Lower lobe of right lung (tissue), 2 donors: Measurements from ENCODE around the gene ACHE. TPM values are rescaled to one million over a fixed set of nuclear protein-coding genes. Genes with fewer than 3 reads are reported as not detected.

Source experiments
- ATAC-seq, 2 donors: fragments of 200-7000 bp; cut with Tn5 transposase; one replicate each; pipeline ENCODE4 v1.9.1; 2020 to 2022; ENCODE audit warnings: mild to moderate bottlenecking in 2 of 2, moderate library complexity in 2 of 2
- DNase-seq: peaks from one replicate; pipeline ENCODE4 v3.0.0-alpha.2; 2020
- H3K27ac ChIP-seq: fragments of 200-600 bp; one replicate; pipeline ENCODE4 v1.8.0; 2022
- H3K27me3 ChIP-seq: fragments of 200-600 bp; one replicate; pipeline ENCODE4 v1.8.0; 2022; ENCODE audit warnings: low read depth
- H3K36me3 ChIP-seq: fragments of 200-600 bp; one replicate; pipeline ENCODE4 v1.8.0; 2022; ENCODE audit warnings: mild to moderate bottlenecking
- H3K4me1 ChIP-seq: fragments of 200-600 bp; one replicate; pipeline ENCODE4 v1.8.0; 2022
- H3K4me3 ChIP-seq: fragments of 200-600 bp; one replicate; pipeline ENCODE4 v1.8.0; 2022; ENCODE audit warnings: mild to moderate bottlenecking
- H3K9me3 ChIP-seq: fragments of 200-600 bp; one replicate; pipeline ENCODE4 v1.8.0; 2022
- intact Hi-C: fragments of 100-400 bp; cut with DNase I; formaldehyde crosslinking; loops from one replicate; pipeline ENCODE4 v1.11.0; 2022
- total RNA-seq: library from RNA; stranded (reverse); fragmentation: NEBNext Ultra II Directional; extraction: Animal tissue kit (Norgen Biotek cat#: 25700); gene quantifications from one replicate; pipeline ENCODE4 v1.2.1, GENCODE V29; 2021
- TF ChIP-seq, protein P1 (sequence below): fragments of 200-600 bp; IDR thresholded peaks from one replicate; pipeline ENCODE4 v1.8.0; 2022; ENCODE audit warnings: antibody characterized with exemption, mild to moderate bottlenecking
- donor health status: DM: no; HTN: yes; CAD: no; lungs with severe emphysema.

The ACHE gene
- total RNA-seq, 1 donor from 2014 or later: 0.97 TPM

DNA sequence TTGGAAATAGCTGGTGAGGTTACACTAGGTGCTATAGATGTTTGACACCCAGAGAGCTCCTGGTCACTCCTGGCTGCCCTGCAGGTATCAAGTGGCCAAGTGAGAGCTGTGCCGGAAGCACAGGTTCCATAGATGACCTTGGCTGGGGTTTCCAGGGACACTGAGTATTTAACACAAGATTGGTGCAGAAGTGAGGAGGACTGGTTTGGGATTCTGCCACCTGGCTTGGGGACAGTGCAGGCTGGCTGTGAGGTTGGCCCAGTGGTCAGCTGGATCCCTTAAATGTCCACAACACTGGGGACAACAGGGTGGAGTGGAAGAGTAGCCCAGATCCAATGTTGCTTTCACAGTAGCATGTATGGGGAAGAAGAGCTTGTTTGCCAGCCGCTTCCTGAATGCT, 5.3 kb upstream of the ACHE start:
- Histone ChIP-seq H3K36me3 (no peaks in the 10 kb centered on the region), H3K9me3 (no peaks in the 10 kb centered on the region), H3K4me1 (peaks cover 7% of the 10 kb centered on the region), H3K27me3 (peaks cover 43% of the 10 kb centered on the region), H3K4me3 (no peak overlapping the region), H3K27ac (no peak overlapping the region)
- TF ChIP-seq, protein P1, sequence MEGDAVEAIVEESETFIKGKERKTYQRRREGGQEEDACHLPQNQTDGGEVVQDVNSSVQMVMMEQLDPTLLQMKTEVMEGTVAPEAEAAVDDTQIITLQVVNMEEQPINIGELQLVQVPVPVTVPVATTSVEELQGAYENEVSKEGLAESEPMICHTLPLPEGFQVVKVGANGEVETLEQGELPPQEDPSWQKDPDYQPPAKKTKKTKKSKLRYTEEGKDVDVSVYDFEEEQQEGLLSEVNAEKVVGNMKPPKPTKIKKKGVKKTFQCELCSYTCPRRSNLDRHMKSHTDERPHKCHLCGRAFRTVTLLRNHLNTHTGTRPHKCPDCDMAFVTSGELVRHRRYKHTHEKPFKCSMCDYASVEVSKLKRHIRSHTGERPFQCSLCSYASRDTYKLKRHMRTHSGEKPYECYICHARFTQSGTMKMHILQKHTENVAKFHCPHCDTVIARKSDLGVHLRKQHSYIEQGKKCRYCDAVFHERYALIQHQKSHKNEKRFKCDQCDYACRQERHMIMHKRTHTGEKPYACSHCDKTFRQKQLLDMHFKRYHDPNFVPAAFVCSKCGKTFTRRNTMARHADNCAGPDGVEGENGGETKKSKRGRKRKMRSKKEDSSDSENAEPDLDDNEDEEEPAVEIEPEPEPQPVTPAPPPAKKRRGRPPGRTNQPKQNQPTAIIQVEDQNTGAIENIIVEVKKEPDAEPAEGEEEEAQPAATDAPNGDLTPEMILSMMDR: no peak
- no peak for DNase-seq
- ATAC-seq: no peak
- intact Hi-C loops: no loop called here

DNA sequence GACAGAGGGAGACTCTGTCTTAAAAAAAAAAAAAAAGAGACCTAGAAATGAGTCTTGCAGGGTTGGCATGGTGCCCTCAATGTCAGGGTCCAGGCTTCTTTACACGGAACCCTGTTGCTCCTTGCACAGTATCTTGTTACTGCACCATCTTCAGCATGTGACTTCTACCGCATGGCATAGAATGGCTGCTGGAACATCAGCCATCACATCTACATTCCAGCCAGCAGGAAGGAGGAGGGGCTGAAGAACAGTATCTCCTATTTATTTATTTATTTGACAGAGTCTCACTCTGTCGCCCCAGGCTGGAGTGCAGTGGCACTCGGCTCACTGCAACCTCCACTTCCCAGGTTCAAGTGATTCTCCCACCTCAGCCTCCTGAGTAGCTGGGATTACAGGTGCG, 3.7 kb upstream of the ACHE start:
- peaks cover 58% of the 10 kb centered on the region for H3K27me3 ChIP-seq
- TF ChIP-seq, protein P1: no peak
- peaks cover 22% of the 10 kb centered on the region for H3K4me1 ChIP-seq
- no peak overlapping the region for H3K27ac ChIP-seq
- H3K36me3 ChIP-seq: no peaks in the 10 kb centered on the region
- ATAC-seq (no peak), DNase-seq (no peak)
- intact Hi-C loops: loop anchor here (5.0 kb wide), 1 partner anchor 158 kb away; no protein-coding TSS in a partner anchor
- no peak overlapping the region for H3K4me3 ChIP-seq
- H3K9me3 ChIP-seq: no peaks in the 10 kb centered on the region

DNA sequence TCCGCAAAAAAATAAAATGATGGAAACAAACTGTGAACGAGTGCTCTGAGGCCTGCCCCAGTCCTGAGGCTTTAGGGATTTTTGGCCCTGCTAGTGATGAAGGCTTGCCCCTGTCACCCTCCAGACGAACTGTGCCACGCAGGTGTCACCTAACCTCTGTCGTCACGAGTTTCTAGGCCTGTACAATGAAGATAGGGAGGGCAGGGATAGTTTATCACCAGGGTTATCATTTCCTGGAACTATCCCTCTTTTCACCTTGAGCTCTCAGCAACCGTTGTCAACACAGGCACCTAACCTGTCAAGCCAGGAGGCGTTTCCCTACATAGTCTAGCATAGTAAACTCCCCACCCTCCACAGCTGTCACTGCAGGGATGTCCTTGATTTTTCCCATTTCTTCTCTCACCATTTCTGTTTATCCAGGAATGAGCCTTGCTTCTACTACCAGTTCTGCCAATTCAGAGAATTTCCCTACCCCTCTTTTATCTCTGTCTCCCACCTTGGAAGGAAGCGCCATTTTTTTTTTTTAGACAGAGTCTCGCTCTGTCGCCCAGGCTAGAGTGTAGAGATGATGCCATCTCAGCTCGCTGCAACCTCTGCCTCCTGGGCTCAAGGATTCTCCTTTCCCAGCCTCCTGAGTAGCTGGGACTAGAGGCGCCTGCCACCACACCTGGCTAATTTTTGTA, 2.2 kb upstream of the ACHE start:
- intact Hi-C loops: loop anchor here (5.0 kb wide), 1 partner anchor 159 kb away; no protein-coding TSS in a partner anchor
- Histone ChIP-seq H3K4me1 (peaks cover 23% of the 10 kb centered on the region), H3K36me3 (no peaks in the 10 kb centered on the region), H3K9me3 (no peaks in the 10 kb centered on the region), H3K4me3 (no peak overlapping the region), H3K27ac (no peak overlapping the region), H3K27me3 (peaks cover 64% of the 10 kb centered on the region)
- TF ChIP-seq, protein P1: no peak
- ATAC-seq (no peak), DNase-seq (no peak)

DNA sequence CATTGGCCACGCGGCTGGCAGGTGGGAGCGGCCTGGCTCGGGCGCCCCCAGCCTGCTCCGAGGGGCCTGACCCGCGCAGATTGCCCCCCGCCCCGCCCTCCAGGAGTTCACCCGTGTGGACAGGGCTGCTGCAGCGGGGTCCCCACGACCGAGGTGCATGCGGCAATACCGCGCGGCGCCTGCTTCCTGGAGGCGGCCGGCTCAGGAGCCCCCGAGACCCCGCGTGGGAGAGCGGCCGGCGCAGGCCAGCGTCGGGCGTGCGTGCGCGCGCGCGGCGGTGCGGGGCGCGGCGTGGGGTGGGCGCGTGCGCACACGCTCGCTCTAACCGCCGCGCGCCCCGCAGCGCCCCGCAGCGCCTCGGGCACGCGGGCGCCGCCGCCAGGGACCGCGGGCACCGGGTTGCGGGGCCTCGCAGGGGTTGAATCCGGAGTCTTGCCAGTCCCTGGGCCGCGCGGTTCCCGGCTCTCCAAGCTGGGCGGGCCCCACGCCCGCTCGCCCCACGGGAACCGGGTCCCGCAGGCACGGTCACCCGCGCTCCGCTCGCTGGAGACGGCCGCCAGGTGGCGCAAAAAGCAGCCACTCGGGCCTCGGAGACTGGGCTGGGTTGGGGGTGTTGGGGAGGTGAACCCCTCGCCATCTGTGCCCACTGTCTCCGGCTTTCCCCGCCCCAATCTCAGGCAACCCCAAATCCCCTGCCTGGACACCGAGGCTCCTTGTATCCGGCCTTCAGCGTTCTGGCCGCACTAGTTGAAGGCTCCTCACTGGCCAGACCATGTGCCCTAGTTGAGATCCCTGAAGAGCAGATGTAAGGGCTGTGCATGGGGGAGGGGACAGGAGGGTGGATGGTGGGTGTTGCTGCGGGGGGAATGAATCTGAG, 1.3 kb upstream of the ACHE start:
- Histone ChIP-seq H3K4me3 (peak overlapping the region; percentile 58), H3K27ac (no peak overlapping the region), H3K36me3 (no peaks in the 10 kb centered on the region), H3K27me3 (peaks cover 61% of the 10 kb centered on the region), H3K4me1 (peaks cover 23% of the 10 kb centered on the region), H3K9me3 (no peaks in the 10 kb centered on the region)
- intact Hi-C loops: loop anchor here (5.0 kb wide), 1 partner anchor 160 kb away; no protein-coding TSS in a partner anchor
- ATAC-seq (peak; percentile 15 to 61), DNase-seq (no peak)
- TF ChIP-seq, protein P1: peak; percentile 75

DNA sequence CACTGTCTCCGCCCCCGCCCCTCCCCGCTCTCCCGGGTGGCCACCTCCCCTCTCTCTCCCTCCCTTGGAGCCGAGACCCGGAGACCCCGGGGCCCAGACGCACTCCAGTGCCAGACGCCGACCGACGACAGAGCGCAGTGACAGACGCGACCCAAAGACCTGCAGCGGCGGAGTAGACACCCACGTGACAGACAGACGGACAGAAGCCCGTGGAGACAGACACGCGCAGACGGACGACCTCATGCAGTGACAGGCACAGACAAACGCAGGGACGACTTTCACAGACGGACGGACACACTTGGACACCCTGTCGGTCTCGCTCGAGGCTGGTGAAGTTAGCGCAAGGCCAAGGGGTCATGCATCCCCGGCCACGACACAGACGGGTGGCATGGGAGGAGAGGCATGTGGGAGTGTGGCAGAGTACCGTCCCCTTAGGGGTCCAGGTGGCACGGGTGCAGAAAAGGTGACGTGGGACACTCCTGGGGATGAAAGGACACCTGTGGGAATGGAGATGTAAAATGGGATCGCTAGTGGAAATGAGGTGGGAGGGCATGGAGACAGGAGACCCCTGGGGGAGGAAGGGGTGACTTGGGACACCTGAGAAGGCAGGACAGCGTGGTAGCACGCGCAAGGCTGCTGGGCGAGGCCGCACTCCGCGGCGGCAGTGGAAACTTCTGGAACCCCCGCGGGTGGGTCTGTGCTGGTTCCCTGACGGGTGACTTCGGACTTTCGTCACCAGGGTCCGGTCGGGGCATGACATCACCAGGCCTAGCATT, 456 bp upstream of the ACHE start:
- Histone ChIP-seq H3K9me3 (no peaks in the 10 kb centered on the region), H3K36me3 (no peaks in the 10 kb centered on the region), H3K4me1 (peaks cover 25% of the 10 kb centered on the region), H3K27ac (no peak overlapping the region), H3K4me3 (peak overlapping the region; percentile 58), H3K27me3 (peaks cover 63% of the 10 kb centered on the region)
- TF ChIP-seq, protein P1: no peak
- DNase-seq (no peak), ATAC-seq (peak; percentile 9 to 50)
- intact Hi-C loops: loop anchor here (5.0 kb wide), 1 partner anchor 161 kb away; no protein-coding TSS in a partner anchor
